AG04449 (cell line): ENCODE measurements around the gene CHRDL2.

ENCODE experiments used
- CTCF ChIA-PET: fragments of 350-600 bp; formaldehyde crosslinking; extraction: SDS; loops from one replicate; lab custom pipeline; 2021; ENCODE audit warnings: antibody characterized with exemption; lab: Yijun Ruan, JAX
- POLR2A ChIA-PET: fragments of 400-600, 350-600 bp; formaldehyde crosslinking; extraction: SDS; loops from one replicate; lab custom pipeline; 2020; ENCODE audit warnings: antibody characterized with exemption, inconsistent platforms; lab: Yijun Ruan, JAX
- DNase-seq: peaks from one replicate; pipeline ENCODE4 v3.0.0-alpha.2; 2010; ENCODE audit warnings: low read depth, low spot score
- H3K4me3 ChIP-seq: 2 replicates; pipeline ENCODE4 v1.5.1; 2011; ENCODE audit warnings: low read depth, mild to moderate bottlenecking, control low read depth, low read length
- TF ChIP-seq, protein P1 (sequence below): IDR thresholded peaks from one replicate; pipeline ENCODE4 v1.5.1; 2011; ENCODE audit warnings: mild to moderate bottlenecking, moderate library complexity, low read length, control low read depth, inconsistent platforms; ENCODE audit not compliant: insufficient read depth; ENCODE audit errors: missing control alignments

Gene CHRDL2

DNA sequence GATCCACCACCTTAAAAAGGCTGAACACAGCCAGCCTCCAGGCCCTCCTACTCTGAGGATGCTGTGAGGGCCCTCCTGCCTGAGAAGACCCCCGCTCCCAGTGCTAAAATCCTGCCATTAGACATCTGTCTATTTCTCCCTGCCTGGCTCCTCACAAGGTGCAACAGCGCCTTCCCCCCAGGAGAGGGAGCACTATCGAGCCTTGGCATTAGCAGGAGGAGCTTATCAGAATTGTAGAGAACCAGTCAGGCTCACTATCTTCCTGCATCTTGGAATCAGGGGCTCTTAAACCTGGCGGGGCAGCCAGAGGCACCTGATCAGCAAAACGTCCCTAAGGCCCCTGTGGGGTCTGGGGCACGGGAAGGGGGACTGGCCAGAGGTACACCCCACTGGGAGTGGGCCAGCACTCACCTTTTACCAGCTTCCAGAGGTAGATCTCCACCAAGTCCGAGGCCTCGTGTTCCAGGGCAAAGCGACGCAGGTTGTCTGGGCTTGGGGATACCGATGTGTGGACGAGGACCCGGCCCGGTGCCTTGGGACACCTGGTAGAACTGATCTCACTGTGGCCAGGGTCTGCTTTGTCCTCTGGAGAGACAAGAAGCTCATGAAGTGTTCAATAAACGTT, 28.7 kb downstream of the CHRDL2 start:
- DNase-seq, result no peak
- CTCF ChIA-PET, result interaction anchor here (0.6 to 10.4 kb wide), 42 partner anchors 9 to 546 kb away, joined by 3 to 305 read pairs (median 6); partner anchors contain the start of genes CHRDL2 and RNF169
- H3K4me3 ChIP-seq, result no peak overlapping the region
- TF ChIP-seq, protein P1, sequence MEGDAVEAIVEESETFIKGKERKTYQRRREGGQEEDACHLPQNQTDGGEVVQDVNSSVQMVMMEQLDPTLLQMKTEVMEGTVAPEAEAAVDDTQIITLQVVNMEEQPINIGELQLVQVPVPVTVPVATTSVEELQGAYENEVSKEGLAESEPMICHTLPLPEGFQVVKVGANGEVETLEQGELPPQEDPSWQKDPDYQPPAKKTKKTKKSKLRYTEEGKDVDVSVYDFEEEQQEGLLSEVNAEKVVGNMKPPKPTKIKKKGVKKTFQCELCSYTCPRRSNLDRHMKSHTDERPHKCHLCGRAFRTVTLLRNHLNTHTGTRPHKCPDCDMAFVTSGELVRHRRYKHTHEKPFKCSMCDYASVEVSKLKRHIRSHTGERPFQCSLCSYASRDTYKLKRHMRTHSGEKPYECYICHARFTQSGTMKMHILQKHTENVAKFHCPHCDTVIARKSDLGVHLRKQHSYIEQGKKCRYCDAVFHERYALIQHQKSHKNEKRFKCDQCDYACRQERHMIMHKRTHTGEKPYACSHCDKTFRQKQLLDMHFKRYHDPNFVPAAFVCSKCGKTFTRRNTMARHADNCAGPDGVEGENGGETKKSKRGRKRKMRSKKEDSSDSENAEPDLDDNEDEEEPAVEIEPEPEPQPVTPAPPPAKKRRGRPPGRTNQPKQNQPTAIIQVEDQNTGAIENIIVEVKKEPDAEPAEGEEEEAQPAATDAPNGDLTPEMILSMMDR, result peak; percentile 98
- POLR2A ChIA-PET, result no interaction called here

DNA sequence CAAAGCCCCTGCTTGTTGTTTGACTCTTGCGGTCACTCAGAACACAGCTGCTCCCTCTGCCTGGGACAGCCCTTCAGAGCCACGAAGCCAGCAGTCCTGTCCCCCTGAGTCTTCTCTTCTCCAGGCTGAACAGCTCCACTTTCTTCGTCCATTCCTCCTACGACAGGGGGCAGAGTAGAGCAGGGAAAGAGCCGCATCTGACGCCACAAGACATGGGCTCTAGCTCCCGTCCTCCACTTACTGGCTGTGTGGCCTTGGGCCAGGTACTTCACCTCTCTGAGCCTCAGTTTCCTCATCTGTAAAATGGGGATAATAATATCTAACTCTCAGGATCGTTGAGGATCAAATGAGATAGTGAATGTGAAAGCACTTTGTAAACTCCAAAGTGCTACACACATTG, 29.9 kb downstream of the CHRDL2 start:
- H3K4me3 ChIP-seq, result no peak overlapping the region
- DNase-seq, result no peak
- ChIA-PET CTCF (interaction anchor here (0.8 to 10.4 kb wide), 30 partner anchors 10 to 547 kb away, joined by 3 to 305 read pairs (median 7); partner anchors contain the start of genes CHRDL2, LIPT2 and RNF169), POLR2A (interaction anchor here (0.7 kb wide), 1 partner anchor 9 kb away, joined by 4 read pairs; no protein-coding TSS in a partner anchor)
- TF ChIP-seq, protein P1, result peak; percentile 20

DNA sequence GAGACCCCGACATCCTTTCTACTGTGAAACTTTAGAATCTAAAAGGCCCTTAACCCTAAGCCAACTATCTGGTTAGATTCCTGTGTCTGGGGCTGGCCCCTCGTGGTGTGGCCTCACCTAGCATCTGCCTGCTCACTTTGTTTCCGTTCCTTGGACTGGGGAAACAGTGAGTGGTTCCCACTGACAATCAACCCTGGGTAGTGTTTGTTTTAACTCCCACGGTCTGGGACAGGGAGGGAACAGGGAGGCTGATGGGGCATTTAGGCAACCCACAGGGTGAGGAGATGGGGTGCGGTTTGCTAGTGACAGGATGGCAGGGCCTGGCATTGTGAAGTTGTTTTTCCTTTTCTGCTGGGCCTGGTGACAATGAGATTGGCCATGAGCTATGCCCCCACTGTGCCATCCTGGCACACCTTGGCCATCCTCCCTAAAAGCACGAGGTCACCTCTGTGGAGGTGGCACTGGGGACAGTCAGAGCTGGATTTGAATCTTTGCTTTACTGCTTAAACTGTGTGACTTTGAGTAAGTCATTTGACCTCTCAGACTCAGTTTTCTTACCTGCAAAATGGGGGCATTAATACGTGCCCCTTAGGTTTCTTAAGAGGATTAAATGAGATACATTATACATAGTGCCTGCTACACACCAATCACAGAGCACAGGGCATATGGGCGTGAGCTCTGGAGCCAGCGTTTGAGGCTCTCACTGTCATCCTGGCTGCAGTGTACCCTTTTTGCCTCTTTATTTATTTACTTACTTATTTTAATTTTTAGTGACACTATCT, 31.4 kb downstream of the CHRDL2 start:
- H3K4me3 ChIP-seq, result no peak overlapping the region
- DNase-seq, result no peak
- ChIA-PET POLR2A (no interaction called here), CTCF (interaction anchor here (0.9 to 10.4 kb wide), 10 partner anchors 9 to 548 kb away, joined by 3 to 305 read pairs (median 60); no protein-coding TSS in a partner anchor)
- TF ChIP-seq, protein P1, result no peak

DNA sequence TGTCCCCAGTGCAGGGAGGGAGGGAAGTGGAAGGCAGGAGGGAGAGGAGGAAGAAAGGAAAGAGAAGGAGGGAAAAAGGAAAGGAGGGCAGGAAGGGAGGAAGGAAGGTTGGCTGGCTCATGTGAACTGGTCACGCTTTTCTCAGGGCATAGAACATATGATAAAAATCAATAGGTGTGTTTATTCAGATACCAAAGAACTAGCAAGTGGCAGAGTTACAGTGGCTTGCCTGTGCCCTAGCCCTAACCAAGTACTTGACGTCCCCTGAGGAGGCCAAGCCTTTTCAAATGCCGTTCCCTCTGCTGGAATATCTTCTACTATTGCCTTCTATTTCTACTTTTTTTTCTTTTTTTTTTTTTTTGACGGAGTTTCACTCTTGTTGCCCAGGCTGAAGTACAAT, 33.5 kb downstream of the CHRDL2 start:
- no peak for DNase-seq
- ChIA-PET POLR2A (no interaction called here), CTCF (interaction anchor here (0.7 to 3.2 kb wide), 2 partner anchors 13 to 244 kb away, joined by 3 to 12 read pairs; no protein-coding TSS in a partner anchor)
- no peak overlapping the region for H3K4me3 ChIP-seq
- TF ChIP-seq, protein P1, result no peak

DNA sequence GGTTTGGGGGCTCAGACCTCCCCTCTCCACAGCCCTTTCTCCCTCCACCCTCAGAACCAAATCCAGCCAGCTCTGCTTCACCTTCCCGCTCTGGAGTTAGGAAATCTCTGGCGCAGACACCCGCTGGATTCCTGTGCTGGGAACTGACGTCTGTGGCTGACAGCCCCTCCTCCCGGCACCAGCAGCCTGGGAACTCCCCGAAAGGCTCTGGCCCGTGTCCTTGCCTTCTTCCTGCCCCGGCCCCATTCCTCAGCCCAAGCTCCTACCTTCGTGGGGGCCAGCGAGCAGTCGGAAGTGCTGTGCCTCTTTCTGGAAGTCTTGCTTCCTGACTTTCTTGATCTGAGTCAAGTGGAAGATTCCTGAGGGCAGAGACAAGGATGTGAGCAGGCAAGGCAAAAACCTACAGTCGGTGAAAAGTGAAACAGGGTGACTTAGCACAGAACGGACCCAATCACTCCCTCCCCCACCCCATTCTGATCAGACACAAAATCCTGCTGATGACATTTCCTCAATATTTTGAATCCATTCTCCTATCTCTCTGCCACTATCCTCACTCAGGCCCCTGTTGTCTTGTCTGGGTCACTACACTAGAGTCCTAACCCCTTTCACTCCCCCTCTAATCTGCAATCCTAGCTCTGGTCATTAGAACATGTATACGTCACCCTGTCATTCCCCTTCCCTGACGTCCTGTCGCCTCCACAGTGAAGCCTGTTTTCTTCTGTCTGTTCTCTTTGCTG, 34.1 kb downstream of the CHRDL2 start:
- ChIA-PET CTCF (interaction anchor here (0.7 to 3.2 kb wide), 11 partner anchors 10 to 86 kb away, joined by 3 to 14 read pairs (median 4); no protein-coding TSS in a partner anchor), POLR2A (no interaction called here)

More for the DNA sequence above, 34.1 kb downstream of the CHRDL2 start:
- H3K4me3 ChIP-seq, result peak overlapping the region; percentile 8; the same call in 1 of the 2 replicates
- peak; percentile 89 for DNase-seq
- TF ChIP-seq, protein P1, result no peak
